C4-2B (cell line): Measurements from ENCODE around the gene ACR.
A peak's percentile ranks its signal among the peaks of the same experiment; 100 is the strongest.
"Not testable (repeated sequence)": the region's sequence is repeated elsewhere in the genome, so short reads cannot be mapped to it uniquely, and the experiment has no call there.

ENCODE experiments used
- H3K27ac ChIP-seq: fragments of 450-650 bp; 2 replicates; pipeline ENCODE4 v1.5.1; 2017
- ZFX ChIP-seq: fragments of 450-650 bp; IDR thresholded peaks from 2 replicates; pipeline ENCODE4 v1.6.1; 2017
- TF ChIP-seq, protein P1 (sequence below): fragments of 450-650 bp; conservative IDR thresholded peaks from 2 replicates; pipeline ENCODE4 v1.5.1; 2017; ENCODE audit warnings: mild to moderate bottlenecking

Gene ACR

DNA sequence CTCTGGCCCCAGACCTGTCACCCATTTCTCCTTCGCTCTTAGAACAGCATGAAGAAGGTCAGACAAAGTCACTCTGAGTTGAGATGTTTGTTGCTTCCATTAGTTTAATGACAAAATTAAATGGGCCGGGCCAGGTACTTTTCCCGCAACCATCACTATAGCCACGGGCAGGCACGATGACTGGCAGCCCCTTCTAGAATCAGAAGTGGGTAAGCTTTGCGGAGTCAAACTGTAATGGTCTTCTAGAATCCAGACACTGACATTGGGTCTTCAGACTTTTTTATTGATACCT lies 2.3 kb upstream of the ACR start:
- TF ChIP-seq ZFX = no peak
- TF ChIP-seq, protein P1, sequence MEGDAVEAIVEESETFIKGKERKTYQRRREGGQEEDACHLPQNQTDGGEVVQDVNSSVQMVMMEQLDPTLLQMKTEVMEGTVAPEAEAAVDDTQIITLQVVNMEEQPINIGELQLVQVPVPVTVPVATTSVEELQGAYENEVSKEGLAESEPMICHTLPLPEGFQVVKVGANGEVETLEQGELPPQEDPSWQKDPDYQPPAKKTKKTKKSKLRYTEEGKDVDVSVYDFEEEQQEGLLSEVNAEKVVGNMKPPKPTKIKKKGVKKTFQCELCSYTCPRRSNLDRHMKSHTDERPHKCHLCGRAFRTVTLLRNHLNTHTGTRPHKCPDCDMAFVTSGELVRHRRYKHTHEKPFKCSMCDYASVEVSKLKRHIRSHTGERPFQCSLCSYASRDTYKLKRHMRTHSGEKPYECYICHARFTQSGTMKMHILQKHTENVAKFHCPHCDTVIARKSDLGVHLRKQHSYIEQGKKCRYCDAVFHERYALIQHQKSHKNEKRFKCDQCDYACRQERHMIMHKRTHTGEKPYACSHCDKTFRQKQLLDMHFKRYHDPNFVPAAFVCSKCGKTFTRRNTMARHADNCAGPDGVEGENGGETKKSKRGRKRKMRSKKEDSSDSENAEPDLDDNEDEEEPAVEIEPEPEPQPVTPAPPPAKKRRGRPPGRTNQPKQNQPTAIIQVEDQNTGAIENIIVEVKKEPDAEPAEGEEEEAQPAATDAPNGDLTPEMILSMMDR = no peak
- H3K27ac ChIP-seq = no peak overlapping the region

DNA sequence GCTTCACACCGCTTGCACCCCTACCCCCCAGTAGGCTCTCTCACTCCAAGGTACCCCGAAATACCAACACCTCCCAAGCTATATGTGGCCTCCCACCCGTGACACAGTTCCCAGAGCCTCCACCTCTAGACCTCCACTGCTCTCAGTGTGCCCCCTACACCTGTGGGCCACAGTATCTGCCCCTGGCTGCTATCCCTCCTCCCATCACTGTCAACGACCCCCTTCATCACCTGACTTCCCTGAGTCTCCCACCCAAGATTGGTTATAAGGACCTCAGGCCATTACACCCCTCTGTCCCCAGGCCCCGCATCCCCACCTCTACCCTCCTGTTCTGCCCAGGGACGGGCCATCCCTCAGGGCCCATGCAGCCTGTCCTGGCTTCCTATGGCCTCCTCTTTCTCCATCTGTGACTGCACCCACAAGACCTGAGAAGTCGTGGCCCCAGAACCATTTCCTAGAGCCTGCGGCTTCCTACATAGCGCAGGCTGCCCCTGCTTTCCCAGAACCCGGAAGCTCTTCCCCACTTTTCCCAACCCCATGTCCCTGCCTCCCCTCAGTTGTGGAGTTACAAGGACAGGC lies 734 bp downstream of the ACR start:
- TF ChIP-seq, protein P1 = no peak
- TF ChIP-seq ZFX = no peak
- H3K27ac ChIP-seq = no peak overlapping the region

GRCh38 chr22:50739279-50739691 lies 1.3 kb downstream of the ACR start:
- H3K27ac ChIP-seq = no peak overlapping the region
- TF ChIP-seq ZFX = no peak
- TF ChIP-seq, protein P1 = no peak

GRCh38 chr22:50739894-50740293 lies 1.9 kb downstream of the ACR start:
- H3K27ac ChIP-seq = no peak overlapping the region
- TF ChIP-seq ZFX = no peak

DNA sequence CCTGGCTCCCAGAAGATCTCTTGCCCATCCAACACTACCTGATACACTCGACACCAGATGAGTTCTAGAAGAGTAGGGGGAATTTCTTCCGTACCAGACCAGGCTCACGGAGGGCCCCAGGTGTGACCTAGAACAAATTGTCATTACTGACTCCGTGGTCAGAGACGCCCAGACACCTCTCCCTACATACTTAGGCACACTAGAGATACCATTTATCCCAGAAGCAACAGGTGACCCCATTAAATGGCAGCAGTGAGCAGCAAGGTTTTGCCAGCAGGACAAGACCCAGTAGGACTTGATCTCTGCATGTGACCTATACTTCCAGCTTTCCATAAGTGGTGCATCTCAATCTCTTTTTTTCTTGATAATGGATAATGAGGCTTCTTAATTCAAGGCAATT lies 2.7 kb downstream of the ACR start:
- H3K27ac ChIP-seq = not testable (repeated sequence)

DNA sequence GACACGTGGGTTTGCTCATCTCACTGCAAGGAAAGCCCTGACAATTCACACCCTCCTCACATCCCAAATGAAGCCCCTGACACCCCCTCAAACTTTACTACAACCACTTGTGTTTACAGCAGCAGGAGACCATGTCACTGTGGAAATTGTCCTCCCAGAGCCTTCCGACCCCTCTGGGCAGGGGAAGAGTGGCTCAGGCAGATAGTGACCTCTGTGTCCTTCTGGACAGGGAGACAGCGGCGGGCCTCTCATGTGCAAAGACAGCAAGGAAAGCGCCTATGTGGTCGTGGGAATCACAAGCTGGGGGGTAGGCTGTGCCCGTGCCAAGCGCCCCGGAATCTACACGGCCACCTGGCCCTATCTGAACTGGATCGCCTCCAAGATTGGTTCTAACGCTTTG lies 6.4 kb downstream of the ACR start:
- H3K27ac ChIP-seq = not testable (repeated sequence)

GRCh38 chr22:50747521-50747920 lies 9.5 kb downstream of the ACR start:
- H3K27ac ChIP-seq = not testable (repeated sequence)

GRCh38 chr22:50748630-50749029 lies 10.6 kb downstream of the ACR start:
- H3K27ac ChIP-seq = not testable (repeated sequence)

DNA sequence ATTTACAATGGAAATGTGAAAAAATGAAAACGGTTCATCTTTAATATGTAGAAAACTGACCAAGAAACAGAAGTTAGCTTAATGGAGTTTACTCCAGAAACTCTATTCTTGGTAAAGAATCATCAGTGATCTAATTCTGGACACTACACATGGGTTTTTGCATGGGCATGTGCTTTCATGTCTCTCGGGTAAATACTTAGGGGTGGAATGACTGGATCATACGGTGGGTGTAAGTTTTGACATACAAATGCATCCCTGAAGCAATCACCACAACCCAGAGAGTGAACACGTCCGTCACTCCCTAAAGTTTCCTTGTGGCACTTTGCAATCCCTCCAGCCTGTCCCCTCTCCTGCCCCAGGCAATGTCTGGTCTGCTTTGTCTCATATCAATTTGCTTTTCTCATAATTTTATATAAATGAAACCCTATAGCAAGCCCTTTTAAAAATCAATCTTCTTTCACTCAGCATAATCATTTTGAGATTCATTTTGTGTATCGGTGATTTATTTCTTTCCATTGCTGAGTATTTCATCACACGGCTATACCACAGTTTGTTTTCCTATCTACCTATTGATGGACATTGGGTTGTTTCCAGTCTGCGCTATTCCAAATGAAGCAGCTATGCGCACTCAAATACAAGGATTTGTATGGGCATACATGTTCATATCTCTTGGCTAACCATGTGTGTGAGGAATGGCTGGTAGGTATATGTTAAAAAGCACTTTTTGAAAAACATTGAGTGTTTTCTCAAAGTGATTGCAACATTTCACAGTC lies 11.5 kb downstream of the ACR start:
- not testable (repeated sequence) for H3K27ac ChIP-seq

DNA sequence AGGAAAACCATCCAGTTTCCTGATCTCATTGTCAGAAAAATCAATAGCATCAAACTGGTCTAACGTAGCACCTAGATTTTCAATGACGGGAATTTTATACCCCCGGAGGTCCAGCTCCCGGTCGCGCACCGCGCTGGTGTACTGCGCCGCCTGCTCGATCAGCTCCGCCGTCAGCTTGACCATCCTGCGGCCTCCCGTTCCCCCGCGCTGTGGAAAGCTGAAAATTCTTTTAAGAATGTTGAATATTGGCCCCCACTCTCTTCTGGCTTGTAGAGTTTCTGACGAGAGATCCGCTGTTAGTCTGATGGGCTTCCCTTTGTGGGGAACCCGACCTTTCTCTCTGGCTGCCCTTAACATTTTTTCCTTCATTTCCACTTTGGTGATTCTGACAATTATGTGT lies 17.2 kb downstream of the ACR start:
- not testable (repeated sequence) for H3K27ac ChIP-seq

DNA sequence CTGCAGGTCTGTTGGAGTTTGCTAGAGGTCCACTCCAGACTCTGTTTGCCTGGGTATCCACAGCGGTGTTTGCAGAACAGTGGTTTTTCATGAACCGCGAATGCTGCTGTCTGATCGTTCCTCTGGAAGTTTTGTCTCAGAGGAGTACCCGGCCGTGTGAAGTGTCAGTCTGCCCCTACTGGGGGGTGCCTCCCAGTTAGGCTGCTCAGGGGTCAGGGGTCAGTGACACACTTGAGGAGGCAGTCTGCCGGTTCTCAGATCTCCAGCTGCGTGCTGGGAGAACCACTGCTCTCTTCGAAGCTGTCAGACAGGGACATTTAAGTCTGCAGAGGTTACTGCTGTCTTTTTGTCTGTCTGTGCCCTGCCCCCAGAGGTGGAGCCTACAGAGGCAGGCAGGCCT lies 18.4 kb downstream of the ACR start:
- peak overlapping the region; percentile 76 for H3K27ac ChIP-seq

DNA sequence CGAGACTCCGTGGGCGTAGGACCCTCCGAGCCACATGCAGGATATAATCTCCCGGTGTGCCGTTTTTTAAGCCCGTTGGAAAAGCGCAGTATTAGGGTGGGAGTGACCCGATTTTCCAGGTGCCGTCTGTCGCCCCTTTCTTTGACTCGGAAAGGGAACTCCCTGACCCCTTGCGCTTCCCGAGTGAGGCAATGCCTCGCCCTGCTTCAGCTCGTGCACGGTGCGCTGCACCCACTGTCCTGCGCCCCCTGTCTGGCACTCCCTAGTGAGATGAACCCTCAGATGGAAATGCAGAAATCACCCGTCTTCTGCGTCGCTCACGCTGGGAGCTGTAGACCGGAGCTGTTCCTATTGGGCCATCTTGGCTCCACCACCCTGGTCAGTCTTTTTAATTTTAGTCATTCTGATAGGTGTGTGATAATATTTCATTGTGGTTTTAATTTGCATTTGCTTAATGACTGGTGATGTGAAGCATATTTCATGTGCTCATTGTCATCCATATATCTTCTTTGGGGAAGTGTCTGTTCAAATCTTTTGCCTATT lies 19.0 kb downstream of the ACR start:
- H3K27ac ChIP-seq = peak overlapping the region; percentile 76
- TF ChIP-seq, protein P1 = peak; percentile 27

DNA sequence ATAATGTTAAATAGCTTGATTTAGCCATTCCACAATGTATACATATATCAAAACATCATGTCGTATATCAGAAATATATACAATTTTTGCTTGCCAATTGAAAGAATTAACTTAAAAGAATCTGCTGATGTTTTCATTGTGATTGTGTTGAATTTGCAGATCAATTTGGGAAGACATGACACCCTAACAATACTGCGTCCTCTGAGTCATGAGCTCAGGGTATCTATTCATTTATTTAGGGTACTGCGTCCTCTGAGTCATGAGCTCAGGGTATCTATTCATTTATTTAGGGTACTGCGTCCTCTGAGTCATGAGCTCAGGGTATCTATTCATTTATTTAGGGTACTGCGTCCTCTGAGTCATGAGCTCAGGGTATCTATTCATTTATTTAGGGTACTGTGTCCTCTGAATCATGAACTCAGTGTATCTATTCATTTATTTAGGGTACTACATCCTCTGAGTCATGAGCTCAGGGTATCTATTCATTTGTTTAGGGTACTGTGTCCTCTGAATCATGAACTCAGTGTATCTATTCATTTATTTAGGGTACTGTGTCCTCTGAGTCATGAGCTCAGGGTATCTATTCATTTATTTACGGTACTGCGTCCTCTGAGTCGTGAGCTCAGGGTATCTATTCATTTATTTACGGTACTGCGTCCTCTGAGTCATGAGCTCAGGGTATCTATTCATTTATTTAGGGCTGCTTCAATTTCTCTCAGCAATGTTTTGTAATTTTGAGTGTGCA lies 21.8 kb downstream of the ACR start:
- H3K27ac ChIP-seq = not testable (repeated sequence)

DNA sequence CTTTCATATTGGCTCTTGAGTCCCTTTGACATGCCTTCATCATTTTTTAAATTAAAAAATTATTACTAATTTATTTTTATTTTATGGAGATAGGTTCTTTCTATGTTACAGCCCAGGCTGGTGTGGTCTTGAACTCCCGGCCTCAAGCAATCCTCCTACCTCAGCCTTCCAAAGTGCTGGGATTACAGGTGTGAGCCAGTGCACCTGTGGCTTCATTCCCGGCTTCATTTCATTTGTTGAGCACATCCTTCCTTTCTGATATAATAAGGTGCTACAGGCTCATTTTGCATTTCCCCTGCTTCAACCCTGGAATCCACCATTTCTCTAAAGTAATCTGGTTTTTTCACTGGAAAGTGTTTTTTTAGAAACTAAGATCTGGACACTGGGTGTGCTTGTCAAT lies 23.8 kb downstream of the ACR start:
- H3K27ac ChIP-seq = not testable (repeated sequence)

GRCh38 chr22:50764288-50764687 lies 26.3 kb downstream of the ACR start:
- H3K27ac ChIP-seq = not testable (repeated sequence)
